Dermis microvascular lymphatic vessel endothelial cell (primary cell): ENCODE data around the gene TTLL5. TPM values are rescaled to one million over a fixed set of nuclear protein-coding genes. Genes with fewer than 3 reads are reported as not detected.

ENCODE experiments used
- DNase-seq, 2 donors: peaks; one replicate each; pipeline versions ENCODE4 v3.0.0 to v3.0.0-alpha.2; 2010; ENCODE audit warnings: low read depth in 2 of 2
- total RNA-seq: library from RNA; depleted of rRNA; stranded (reverse); fragments of >200 nt; gene quantifications from 2 replicates; pipeline ENCODE4 v1.2.1, GENCODE V29; 2014

Gene TTLL5
- total RNA-seq, 1 donor from 2014 or later = 22.3 TPM

DNA sequence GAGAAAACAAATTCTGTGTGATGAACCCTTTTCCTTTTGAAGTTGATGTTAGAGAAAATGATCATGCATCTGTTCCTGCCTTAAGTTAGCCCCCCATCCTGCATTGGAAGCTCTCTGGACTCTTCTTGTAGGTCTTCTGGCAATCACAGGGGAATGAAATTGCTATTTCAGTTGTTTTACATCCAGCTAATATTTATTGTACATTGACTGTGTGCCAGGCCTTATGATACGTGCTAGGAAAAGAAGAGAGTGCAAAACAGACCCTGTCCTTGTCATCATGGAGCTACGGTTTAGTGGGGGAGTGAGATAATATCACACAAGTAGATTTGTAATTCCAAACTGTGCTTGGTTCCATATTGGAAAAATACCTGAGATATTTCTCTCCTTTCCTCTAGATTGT is 202.2 kb downstream of the TTLL5 start:
- no peak for DNase-seq

DNA sequence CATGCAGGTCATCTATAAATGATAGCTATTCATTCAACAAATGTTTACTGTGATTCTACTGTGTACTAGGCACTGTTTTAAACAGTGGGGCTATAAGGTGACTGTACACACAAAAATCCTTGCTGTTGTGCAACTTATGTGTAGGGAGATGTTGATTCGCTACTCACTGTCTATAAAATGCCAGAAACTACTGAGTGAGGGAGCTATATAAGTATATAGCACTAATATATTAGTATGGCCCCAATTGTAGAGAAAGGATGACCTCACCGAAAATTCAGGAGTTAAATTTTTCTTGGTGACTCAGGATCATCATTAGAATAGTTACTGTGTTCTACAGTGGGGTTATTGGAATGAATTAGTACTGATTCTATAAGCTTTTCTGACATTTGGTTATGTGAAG is 203.3 kb downstream of the TTLL5 start:
- DNase-seq = no peak

DNA sequence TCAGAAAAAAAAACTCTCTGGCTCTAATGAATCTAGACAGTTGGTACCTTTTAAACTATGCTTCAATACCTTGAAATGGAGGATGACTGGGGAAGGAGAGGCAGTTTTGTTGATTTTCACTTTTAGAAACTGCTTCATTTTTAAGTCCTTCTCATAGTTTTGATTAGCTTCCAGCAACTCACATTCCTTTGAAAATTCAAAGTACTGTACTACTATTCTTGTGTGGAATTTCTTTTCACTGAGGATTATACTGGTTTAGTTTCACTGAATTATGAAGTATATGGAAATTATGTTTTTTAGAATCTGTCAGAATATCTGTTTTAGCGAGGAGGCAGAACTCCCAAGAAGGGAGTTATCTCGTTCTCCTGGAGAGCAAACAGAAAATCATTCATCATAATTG is 204.5 kb downstream of the TTLL5 start:
- no peak for DNase-seq

DNA sequence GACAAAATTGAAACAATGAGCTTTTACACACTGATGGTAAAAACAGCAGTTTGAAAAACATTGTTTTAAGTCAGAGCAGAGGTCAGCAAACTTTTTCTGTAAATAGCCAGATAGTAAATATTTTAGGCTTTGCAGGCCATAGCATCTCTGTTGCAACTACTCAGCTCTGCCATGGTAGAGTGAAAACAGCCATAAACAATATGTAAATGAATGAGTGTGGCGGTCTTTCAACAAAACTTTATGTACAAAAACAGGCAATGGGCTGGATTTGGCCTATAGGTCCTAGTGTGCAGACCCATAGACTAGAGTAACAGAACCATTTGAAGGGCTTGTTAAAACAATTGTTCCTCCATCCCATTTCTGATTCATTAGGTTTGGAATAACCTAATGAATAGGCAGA is 205.9 kb downstream of the TTLL5 start:
- no peak for DNase-seq

DNA sequence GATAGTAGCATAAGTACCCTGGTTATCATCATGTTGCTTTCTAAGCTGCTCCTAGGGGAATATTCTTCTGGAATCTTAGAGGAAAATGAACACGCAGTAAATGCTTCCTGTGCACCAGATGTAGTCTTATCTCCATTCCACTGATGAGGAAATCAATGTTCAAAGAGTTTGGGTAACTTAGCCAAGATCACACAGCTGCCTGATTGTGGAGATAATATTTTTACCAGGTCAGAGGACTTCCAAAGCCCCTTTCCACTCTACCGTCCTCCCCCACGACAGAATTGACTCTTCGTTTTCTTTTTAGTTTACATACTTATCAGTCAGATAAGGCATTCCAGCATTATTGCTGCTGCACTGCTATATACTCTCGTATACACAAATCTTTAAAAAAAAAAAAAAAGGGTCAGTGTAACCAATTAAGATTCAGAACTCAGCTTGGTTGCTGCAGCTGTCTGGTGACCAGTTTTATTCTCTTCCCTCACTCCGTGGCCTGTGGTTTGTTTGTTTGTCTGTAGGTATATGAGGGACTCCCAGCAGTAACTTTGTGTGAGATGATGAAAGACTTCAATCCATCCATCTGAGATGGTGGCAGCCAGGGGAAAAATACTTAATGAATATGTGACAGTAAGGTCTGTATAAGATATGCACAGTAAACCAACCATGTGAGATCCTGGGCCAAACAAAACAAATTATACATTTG is 210.3 kb downstream of the TTLL5 start:
- peak in 1 of 2 donors; percentile 81 for DNase-seq

DNA sequence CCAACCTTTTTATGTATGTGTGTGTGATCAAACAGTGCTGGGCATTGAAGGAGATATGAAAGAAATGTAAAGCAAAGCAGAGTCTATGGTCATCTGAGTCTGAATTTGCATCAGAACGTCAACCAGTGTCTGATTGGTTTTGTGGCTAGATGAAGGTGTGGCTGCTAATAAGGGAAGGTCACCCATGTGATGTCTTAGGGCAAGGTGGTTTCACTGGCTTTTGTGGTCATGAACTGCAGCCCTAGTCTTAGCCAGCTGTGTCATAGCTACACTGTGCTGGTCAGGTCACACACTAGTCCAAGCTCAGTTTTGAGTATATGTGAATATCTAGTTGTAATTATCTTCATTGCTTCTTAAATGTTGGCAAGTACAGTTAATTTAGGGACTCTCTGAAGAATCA is 214.9 kb downstream of the TTLL5 start:
- DNase-seq = no peak

DNA sequence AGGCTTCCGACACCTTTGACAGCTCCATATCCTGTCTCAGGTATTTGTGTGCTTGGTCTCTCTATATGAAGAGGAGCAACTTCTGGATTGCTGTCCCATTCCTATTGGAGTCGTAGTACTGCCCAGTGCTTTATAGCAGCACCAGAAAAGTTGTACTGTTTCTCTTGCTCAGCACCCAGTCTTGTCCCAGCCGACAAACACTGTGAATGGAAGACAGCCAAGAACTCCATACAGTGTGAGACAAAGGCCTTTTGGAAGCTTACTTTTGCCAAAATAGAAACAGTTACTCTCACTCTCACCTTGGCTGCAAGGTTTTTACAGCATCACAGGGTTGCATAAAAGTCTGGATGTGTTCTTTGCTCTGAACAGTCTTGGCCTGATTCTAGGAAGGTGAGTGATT is 215.5 kb downstream of the TTLL5 start:
- DNase-seq = peak in 1 of 2 donors; percentile 23

DNA sequence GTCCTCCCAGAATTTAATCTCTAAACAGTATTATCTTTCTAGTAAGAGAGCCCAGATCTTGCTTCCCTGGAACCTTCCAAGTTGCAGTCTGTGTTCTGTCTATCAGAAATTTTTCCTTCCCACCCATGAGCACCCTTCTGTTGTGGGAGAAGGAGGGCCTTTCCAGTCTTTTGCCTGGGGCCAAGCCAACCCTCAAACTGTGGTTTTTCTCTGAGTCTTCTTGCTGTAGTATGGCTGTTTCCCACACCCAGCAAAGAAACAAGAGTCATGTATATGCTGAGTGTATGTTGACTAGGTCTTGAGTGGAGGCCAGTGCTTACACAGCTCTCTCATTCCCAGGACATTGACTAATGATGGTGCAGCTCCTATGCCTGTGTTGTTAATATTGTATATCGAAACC is 216.2 kb downstream of the TTLL5 start:
- no peak for DNase-seq

DNA sequence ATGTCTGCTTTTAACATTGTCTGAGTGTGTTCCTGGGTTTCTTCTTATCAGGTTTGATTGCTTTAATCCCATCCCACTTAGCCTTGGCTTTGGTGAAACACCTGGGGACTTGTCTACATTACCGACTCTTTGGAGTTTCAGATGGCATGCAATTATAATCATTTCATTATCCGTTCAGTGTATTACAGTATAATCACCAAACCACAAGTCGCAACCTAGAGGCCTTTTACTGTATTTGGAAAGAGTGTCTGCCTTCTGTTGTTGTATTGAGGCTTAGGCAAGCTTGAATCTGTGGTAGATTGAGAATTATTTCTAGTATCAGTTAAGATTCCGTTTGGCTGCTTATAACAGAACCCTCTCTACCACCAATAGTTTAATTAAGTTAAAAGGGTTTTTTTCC is 216.8 kb downstream of the TTLL5 start:
- no peak for DNase-seq

DNA sequence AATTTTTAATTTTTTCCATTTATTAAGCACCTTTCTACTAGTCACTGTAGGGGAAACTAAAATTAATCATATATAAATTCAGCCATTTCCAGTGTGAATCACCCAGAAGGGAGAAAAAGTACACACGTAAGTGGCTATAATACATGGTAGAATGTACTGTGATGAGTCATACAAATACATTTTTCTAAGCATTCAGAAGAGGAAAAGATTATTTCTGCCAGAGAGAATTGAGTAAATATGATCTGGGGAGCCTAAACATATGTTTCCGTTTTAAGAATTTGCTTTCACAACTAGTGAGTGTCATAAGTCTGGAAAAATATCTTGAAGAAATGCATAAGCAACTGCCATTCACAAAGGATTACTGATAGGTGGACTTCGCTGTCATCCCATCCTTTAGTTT is 218.0 kb downstream of the TTLL5 start:
- peak in 1 of 2 donors; percentile 94 for DNase-seq

DNA sequence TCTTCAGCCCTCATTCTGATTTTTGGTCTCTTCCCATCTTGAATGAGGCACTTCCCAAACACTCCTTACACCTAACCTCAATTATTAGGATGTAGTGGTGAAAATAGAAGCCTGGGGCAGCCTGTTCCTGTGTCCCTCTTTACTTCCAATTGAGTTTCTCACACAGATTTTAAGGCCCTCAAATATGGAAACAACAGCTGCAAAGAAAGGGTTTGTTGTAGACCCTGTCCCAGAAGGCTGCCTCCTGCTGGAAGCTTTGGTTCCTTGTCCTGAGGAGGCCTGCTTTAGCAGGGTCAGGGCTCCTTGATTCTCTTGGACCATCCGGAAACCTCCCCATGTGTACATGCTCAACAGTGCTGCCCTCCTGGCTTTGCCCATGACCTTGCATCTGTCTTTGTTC is 219.5 kb downstream of the TTLL5 start:
- no peak for DNase-seq

DNA sequence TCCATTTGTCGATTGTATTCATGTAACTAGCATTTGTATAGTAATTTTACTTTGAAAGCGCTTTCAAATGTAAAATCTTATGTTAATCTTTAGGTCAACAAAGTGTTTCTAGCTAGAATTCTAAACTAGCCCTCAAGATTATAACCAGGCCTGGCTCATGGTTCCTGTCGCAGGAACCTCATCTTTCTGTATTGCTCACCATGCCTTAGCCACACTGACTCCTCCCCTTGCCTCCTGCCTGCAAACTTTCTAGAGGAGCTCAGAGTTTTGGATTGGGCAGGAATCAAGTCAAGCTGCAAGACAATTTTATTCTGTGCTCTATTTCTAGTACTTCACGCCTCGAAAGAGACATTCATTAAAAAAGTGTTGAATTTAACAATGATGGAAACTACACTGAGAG is 220.9 kb downstream of the TTLL5 start:
- no peak for DNase-seq

DNA sequence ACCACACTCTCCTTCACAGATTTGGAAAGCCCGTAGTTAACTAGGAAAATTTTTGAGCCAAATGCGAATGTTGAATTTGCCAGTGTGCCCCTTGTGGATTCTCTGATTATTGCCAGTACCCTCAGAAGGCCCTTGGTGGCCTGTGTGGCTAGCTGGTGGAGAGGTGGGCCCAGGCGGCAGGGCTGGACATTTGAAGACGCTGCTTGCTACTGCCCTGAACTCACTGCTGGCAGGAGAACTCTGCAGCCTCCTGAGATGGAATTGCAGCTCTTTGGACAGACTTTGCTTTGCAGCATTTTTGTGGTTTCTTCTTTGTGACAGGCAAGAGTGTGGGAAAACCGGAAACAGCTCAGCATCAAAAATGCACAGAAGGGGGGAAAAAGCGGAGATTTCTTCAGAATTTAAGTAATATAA is 223.2 kb downstream of the TTLL5 start:
- DNase-seq = no peak

DNA sequence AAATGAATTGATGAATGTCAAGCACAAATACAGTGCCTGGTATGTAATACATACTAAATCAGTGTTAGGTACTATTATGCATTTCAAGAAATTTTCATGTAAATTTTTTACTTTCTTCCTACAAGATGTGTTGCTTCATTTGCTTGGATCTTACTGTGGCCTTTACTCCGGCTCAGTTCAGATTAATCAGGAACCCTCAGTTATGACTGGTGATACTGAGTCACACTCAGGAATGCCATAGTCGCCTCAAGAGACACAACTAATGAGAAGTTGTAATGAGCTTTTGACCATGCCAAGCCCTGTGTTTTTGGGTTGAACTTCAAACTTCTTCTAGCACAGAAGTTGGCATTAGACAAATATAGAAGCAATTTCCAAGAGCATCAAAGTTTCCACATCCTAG is 224.8 kb downstream of the TTLL5 start:
- DNase-seq = no peak

DNA sequence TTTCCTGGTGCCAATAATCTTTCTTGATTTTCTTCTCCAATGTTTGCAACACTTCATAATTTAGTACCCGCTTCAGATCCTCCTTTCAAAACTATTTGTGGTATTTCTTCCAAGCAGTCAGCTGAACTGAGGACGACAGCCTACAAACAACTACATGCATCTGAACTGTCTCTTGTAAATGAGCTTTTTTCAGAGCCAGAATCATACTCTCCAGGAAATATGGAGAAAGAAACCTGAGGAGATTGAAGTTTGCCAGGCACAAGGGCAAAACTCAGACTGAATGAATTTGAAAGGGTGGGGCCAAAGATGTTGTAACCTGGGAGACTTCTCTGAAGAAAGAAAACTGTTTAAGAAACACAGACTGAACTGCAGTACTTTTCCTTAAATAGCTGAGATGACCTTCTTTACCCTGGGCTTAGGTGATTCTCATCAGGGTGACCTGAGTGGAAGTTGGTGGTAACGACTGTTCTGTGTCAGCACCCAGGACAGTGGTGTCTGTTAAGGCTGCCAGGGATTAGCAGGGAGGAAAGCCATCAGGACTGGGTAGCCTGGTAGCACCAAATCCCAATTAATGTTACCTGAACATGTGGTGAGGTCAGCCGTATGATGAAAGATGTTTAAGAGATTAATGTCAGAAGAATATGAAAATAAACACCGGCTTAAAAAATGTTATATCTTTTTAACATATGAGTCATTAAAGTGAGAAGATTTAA is 225.7 kb downstream of the TTLL5 start:
- DNase-seq = no peak

DNA sequence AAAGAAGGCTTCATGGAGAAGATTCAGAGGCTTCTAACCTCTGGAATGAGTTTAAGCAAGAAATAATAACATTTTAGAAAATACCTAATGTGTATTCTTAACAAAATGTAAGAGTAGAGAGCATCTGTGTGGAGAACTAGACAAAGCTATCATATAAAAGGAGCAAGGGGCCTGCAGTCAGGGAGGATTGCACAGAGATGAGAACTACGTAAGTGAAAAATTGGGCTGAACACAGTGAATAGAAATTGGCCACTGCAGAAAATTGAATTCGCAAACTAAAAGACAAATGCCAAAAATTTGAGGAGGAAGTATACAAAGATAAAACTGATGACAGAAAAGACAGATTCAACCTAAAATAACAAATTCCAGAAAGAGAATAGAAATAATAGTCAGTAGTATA is 227.9 kb downstream of the TTLL5 start:
- DNase-seq = no peak

DNA sequence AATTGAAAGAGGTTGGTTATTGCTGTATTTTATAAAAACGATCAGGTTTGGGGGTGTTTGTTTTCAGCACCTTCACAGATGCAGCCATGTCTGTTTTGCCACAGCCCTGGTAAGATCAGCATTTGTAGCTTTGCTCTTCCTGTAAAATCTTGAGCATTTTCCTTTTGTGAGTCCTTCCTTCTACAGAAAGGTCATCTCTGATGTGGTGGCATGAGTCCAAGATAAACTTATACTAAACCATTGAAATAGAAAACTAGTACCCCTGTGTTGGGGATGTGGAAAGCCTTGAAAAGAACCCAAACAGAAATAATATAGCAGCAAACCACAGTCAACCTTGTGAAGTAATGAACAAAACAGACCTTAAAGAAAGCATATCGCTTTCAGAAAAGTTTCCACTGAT is 235.3 kb downstream of the TTLL5 start:
- peak in 1 of 2 donors; percentile 54 for DNase-seq

DNA sequence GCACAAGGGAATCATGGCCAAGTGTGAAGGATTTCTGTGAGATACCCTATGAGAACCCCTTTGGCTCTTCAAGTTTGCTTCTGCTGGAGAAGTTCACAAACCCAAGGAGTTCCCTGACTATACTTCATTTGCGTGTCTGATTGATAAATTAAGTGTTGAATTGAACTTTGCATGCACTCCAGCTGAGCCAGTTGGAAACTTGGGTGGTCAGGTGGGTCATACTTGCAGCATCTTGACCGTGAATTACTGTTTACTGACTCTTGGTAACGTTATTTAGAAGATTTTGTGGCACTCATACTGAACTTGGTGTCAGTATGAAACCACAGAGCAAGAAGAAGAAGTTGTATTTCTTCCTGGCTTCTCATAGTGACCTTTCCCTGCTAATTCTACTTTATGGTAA is 243.3 kb downstream of the TTLL5 start:
- DNase-seq = no peak

DNA sequence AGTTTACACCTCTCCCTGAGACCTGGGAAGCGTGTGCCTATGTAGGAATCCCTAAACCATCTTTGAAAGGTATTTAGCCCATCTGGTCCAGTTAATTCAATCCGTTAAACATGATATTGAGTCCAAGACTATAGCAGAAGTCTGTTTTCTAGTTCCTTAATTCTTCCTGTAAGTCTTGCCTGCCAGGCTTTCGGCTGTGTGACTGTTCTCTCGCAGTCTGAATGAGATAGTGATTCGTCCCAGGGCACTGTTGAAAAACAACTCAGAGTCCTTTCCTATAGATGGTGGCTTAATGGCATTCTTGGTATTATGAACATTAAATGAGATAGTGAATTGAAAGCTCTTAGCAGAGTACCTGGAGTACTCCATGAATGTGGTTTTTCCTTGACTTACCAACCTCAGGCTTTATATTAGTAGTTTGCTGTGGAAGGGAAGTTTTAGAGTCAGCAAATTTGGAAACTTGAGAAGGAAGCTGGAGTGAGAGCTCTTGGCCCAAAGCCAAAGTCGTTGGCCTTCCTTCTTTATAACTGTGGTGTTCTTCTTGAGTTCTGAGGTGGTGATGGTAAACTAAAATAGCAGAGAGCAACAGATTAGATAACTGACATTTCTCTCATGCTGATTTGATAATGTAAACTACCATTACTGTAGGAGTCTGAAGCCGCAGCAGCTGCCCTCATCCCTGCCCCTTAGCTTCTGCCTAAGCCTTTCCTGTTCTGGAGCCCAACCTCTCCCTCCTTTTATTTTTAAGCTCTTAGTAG is 244.3 kb downstream of the TTLL5 start:
- peak in 1 of 2 donors; percentile 53 for DNase-seq

DNA sequence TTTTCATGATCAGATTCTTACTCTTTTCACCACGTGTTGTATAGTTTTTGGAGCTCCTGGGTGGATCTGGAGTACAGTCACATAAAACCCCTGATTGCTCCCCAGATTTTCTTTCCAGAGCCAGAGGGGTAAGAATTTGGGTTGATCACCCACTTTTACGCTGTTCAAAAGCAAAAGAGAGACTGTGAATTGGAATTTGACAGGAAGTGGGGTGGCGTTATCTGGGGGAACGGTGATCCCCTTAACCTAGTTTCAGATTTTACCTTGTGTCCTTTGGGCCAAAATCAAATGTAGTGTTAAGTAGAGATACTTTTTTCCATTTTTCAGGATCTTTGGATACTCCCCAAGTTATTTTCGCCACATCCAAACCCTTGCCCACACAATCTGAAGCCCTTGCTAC is 245.2 kb downstream of the TTLL5 start:
- no peak for DNase-seq

DNA sequence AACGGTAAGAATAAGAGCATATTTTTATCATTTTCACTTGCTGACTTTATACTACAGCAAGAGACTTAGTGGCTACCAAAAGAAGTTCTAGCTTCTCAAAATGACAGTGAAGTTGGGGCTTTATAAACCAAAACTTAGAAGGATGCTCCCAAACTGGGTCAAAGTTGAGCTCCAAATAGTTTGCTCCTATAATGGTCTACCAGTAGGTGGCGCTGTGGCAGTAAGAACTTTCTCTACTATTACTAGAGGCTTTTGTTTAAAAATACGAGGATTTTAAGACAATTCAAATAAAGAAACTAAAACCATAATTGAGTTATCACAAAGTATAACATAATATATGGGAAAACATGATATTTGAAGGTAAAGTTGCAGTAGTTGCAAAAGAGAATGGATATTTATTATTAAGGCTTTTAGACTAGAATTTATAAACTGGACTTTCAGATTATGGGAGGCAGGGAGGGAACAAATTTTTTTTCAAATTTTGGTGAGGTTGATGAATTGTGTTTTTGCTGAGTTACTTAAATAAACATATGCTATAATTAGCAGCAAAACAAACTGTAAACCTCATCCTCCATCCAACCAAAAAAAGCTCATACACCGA is 245.7 kb downstream of the TTLL5 start:
- peak; percentile 46 to 69 for DNase-seq

DNA sequence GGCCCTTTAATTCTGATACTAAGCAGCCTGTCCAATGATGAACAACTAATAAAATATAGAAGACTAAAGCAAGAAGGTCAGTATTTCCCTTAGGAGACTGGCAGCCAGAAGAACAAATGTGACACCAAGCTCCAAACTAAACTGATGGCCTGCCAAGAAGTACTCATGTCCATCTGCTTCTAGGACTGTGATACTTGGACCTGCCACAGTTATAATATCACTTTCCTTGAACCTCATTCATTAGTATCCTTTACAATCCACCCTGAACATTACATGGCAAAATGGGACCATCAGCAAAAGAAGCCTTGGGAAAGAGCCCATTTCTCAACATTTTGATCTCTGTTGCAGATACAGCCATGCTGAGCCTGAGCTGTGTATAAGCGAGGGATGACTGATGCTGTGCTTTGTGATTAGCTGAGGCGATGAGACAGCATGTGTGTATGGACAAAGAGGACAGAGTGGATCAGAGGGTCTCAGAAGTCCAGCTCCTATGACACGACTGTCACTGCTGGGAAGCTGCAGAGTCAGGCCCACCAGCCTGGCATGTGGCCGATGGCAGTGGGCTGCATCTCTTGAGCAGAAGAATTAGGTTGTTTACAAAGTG is 246.8 kb downstream of the TTLL5 start:
- no peak for DNase-seq
